Measurements from ENCODE around the gene BPI.

DNA sequence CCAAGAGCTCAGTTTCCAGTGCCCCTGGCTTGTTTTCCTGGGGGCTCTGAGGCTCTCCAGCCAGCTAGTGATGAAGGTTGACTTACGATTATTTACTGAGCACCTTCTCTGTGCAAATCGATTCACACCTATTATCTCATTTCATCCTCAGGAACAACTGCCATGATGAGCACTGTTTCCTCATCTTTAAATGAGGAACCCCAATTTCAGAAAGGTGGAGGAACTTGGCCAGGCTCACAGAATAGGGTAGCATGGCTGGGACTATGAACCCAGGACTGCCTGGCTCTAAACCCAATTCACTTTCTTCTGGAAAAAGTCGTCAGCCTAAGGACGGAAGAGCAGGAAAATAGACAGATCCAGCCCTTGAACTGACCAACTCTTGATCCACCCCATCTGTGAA is 3.5 kb upstream of the BPI start:
- TF ChIP-seq, protein P1, sequence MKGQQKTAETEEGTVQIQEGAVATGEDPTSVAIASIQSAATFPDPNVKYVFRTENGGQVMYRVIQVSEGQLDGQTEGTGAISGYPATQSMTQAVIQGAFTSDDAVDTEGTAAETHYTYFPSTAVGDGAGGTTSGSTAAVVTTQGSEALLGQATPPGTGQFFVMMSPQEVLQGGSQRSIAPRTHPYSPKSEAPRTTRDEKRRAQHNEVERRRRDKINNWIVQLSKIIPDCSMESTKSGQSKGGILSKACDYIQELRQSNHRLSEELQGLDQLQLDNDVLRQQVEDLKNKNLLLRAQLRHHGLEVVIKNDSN (IDR thresholded peaks at IDR 0.05; ENCODE audit: borderline replicate concordance, low read depth) = no peak
- TF ChIP-seq TAF1 (IDR thresholded peaks at IDR 0.05; ENCODE audit: borderline replicate concordance, low read depth, low read length) (no peak), TCF12 (IDR thresholded peaks at IDR 0.05) (no peak), CHD2 (IDR thresholded peaks at IDR 0.05; ENCODE audit: low read length, partially characterized antibody) (no peak), JUND (IDR thresholded peaks at IDR 0.05) (no peak)
- TF ChIP-seq, protein P2, sequence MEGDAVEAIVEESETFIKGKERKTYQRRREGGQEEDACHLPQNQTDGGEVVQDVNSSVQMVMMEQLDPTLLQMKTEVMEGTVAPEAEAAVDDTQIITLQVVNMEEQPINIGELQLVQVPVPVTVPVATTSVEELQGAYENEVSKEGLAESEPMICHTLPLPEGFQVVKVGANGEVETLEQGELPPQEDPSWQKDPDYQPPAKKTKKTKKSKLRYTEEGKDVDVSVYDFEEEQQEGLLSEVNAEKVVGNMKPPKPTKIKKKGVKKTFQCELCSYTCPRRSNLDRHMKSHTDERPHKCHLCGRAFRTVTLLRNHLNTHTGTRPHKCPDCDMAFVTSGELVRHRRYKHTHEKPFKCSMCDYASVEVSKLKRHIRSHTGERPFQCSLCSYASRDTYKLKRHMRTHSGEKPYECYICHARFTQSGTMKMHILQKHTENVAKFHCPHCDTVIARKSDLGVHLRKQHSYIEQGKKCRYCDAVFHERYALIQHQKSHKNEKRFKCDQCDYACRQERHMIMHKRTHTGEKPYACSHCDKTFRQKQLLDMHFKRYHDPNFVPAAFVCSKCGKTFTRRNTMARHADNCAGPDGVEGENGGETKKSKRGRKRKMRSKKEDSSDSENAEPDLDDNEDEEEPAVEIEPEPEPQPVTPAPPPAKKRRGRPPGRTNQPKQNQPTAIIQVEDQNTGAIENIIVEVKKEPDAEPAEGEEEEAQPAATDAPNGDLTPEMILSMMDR (IDR thresholded peaks at IDR 0.05) = no peak

Measured in SK-N-SH (cell line).